NCI-H2081 (cell line): ENCODE measurements around the gene NPHP4.
"Not testable (repeated sequence)": the region's sequence is repeated elsewhere in the genome, so short reads cannot be mapped to it uniquely, and the experiment has no call there.

ENCODE experiments used
- DNase-seq, 2 experiments: peaks; one replicate each; lab custom pipeline; 2025; lab: John Stamatoyannopoulos, UW

The NPHP4 gene

GRCh38 chr1:5934058-5934884 lies 58.0 kb downstream of the NPHP4 start:
- DNase-seq: no peak

DNA sequence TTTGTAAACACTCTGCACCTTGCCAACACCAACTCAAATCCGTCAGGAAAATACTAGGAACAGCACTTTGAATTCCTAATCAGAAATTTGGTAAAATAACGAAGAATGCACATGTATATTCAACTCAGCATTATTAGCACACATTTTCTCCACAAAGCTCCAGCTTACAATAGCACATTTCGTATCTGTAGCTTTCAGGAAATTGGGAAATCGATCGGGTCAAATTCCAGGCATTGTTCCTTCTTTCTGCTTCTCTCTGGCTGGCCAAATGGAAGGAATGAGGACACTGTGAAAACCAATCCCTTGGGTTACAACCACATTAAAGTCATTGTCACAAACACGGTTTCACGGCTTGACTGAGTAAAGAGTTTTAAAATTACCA lies 58.6 kb downstream of the NPHP4 start:
- DNase-seq: no peak

DNA sequence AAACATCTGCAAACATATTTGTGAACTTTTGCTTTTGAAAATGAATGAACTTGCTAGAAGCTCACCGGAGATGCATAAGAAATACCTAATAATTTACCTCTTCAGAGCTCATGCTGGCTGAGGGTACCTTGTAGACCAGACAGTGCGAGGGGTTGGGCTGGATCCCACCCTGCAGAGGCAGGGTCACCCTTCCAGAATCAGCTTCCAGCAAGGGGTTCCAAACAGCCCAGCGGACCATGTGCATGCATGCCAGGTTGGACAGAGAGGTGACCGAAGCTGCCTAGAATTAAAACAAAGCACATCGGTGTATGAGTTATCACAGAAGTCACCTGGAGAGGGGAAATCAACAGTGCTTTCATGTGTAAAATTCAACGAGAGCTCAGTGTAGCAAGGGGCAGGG lies 59.2 kb downstream of the NPHP4 start:
- DNase-seq: no peak

DNA sequence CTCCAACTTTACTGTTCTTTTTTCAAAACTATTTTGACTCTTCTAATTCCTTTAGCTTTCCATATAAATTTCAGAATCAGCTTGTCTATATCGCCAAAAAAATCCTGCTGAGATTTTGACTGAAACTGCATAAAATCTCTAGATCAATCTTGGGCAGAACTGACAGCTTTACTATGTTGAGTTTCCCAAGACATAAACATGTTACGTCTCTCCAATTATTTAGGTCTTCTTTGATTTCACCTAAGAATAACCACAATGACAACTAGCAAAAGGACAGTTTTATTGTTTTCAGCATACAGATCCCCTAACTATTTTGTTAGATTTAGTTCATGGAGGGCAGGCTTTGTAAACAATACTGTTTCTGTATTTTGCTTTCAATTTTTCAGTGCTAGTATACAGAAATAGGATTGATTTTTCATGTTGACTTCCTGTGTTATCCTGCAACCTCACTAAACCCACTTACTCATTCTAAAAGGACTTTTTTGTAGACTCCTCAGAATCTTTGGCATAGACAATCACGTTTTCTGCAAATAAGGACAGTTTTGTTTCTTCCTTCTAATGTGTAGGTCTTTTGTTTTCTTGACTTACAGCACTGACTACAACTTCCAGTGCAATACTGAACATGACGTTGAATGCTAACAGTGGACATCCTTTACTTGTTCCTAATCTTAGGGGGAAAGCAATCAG lies 63.4 kb downstream of the NPHP4 start:
- no peak for DNase-seq

- no peak for DNase-seq
Measured at GRCh38 chr1:5927506-5928370, 64.5 kb downstream of the NPHP4 start.

DNA sequence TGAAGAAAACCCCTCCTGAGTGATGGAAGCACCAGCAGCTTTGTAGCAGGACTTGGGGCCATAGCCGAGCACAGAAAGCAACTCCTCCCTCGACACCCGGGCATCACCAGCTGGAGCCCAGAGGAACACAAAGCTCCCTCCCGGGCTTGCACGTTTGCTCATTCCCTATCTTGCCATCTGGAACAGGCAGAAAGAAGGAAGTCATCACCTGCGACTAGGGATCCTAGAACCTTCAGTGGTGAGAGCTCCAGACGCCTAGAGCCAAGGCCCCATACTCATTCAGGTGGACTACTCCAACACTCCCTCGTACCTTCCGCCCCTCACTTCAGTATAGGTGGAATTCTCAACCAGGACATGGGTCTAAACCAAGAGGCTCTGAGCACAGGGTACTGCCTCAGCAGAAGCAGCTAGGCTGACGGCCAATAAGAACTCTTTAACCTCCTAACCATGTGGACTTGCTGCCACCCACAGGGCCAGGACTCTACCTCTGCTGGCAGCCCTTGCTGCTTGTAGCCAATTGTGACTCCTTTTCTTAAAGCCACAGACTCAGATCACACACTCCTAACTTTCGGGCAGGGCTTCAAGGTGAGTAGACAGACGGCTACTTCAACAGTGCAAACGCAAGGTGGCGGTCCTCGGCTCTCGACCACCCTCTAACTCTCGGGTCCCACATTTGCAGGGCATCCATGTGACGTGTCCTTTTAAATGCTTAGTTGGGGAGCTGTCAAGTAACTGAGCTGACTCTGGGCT lies 65.4 kb downstream of the NPHP4 start:
- no peak for DNase-seq

- not testable (repeated sequence) for DNase-seq
Measured at GRCh38 chr1:5922700-5923330, 69.4 kb downstream of the NPHP4 start.

GRCh38 chr1:5921671-5922070 lies 70.6 kb downstream of the NPHP4 start:
- DNase-seq: no peak

DNA sequence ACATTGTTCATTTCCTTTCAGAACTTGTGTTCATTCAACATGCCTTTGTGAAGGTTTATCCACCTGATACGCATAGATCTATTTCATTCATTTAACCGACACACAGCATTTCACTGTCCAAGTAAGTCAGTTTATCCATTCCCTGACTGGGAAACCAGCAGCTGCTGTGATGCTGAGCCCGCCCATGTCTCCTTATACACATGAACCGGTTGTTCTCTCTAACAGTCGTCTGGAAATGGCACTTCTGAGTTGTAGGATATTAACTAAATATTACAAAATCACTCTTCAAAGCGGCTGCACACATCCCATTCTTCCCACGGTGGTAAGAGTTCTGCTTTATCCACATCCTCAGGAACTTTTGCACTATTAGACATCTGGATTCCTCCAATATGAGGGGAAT lies 71.1 kb downstream of the NPHP4 start:
- no peak for DNase-seq

GRCh38 chr1:5920201-5920600 lies 72.0 kb downstream of the NPHP4 start:
- DNase-seq: no peak

DNA sequence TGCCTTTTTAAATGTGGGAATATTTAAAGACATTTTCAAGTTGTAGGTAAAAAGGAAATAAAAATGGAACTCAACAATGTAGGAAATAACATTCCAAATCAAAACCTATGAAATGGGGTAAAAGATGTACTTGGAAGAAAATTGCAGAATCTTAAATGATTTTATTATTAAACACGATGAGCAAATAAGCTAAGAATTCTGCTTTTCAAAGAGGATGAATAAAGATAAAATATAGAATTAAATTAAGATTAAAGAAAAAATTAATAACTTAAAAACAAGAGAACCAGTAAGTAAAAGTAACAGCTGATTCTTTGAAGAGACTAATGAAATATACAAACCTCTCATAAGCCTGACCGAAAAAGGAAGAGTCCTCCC lies 74.0 kb downstream of the NPHP4 start:
- no peak for DNase-seq

DNA sequence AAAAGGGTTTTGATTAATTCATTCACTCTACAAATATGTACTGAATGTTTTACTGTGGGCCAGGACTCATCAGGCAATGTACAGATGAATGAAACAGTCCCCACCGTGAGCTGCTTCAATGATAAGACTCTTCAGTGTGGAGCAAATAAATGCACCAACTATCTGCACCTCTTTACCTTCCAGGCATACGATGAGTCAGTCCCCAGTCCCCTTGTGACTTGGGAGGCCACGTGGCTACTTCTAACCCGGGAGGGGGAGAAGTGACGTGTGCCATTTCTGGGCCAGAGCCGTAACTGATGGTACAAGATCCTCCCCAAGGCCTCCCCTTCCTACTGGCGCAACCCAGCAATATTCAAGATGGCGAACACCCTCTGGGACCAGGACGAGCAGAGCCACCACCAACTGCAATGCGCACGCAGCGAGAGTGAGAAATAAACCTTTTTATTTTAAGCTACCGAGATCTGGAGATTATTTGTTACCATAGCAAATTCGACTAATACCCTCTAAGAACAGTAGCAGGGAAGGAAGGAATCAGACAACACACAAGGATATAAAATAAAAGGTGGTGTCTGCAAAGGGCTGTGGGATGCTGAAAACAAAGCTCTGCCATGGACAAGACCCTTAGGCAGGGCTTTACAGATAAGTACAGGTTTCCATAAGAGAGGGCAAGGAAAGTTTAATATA lies 74.5 kb downstream of the NPHP4 start:
- no peak for DNase-seq

GRCh38 chr1:5917281-5917590 lies 75.0 kb downstream of the NPHP4 start:
- no peak for DNase-seq

- DNase-seq: no peak
Measured at GRCh38 chr1:5916572-5917280, 75.5 kb downstream of the NPHP4 start.

DNA sequence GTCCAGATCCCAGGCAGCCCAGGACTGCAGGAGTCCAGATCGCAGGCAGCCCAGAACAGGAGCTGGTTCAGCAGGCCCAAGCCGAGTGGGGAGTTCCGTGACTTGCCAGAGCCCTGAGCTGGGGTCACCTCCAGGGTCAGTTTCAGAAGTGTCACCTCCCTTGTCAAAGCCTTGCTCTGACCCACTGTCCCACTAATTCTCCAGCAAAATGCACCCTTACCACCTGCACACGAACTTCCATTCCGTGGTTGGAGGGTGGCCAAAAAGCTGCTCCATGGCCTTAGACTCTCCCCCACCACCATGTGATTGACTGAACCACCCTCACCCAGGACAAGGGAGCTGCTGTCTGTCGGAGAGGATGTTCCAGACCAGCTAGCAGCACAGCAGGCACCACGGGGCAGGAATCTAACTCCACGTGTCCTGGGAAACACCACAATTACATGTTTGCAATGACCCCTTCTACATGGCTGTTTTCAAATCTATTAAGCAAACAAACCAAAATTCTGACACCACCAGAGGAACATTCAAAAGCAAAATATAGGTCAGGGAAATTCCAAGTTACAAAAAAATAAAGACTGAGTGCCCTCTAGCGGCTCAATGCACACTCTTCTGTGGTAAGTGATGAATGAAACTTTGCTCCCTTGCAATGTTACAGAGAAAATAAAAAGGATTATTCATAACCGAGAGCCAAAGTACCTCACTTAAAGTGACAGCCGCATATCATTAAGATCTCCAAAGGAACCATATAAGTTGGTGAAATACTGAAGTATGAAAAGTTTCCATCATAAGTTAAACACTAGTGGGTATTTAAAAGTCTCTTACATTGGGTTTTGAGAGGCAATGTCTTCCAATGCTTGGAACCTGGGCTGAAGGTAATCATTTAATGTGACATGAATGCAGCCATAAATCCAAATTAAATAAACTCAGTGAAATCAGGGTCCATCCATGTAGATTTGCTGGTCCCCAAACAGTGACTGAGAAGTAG lies 76.3 kb downstream of the NPHP4 start:
- peak in 1 of 2 experiments; percentile 18 for DNase-seq

GRCh38 chr1:5914676-5915365 lies 77.4 kb downstream of the NPHP4 start:
- no peak for DNase-seq

DNA sequence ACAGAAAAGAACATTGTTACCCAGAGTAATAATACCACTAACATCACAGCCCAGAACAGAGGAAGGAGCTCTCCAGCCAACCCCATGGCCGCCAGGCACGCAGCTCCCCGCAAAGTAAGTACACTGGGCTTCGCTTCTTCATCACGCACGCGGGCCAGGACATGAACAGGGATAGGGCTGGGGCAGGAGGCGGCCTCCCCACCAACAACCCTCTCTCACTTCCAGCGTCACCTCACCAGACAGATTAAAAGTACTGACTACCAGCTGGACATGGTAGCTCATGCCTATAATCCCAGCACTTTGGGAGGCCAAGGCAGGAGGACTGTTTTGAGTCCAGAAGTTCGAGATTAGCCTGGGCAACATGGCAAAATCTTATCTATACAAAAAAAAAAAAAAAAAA lies 78.3 kb downstream of the NPHP4 start:
- DNase-seq: no peak

DNA sequence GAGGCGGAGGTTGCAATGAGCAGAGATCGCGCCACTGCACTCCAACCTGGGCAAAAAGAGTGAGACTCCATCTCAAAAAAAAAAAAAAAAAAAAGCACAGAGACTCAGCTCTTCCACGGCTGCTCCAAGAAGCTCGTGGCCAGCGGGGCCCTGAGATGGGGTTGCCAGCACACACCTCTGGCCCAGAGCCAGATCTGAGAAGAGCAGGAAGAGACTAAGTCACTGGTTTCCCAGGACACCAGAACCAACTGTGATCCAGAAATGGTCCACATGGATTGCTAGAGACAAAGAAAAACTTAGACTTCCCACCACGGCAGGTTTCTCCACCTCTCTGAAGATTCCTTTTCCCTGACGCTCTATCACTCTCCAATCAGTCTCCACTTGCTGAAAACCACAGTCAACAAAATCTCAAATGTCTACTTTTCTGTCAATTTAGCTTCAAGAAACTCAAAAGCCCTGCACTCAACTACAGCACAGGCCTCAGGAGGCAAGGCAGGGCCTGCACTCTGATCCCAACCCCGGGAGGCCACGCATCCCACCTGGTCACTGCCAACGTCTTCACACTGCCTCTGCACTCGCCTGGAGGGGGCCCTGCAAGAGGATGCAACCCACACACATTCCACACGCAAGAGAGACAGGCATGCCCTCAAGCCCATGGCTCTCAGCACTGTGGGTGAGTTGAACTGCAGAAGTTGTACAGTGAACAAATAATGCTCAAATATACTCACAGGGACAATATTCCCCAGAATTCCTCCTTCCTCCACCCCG lies 79.0 kb downstream of the NPHP4 start:
- no peak for DNase-seq
